ENCODE measurements around the gene PPP2R5C.

The PPP2R5C gene

GRCh38 chr14:101825797-101826196 lies 64.3 kb downstream of the PPP2R5C start:
- TF ChIP-seq CREB5 (CRISPR knock-in tag; IDR thresholded peaks at IDR 0.05; ENCODE audit: low read depth) (no peak), ZFP30 (CRISPR knock-in tag; IDR thresholded peaks at IDR 0.05) (no peak)
- ATAC-seq: no peak

GRCh38 chr14:101826351-101826750 lies 64.8 kb downstream of the PPP2R5C start:
- TF ChIP-seq SNAI2 (CRISPR knock-in tag; IDR thresholded peaks at IDR 0.05) (no peak), ESRRG (CRISPR knock-in tag; IDR thresholded peaks at IDR 0.05) (no peak), GLIS3 (CRISPR knock-in tag; IDR thresholded peaks at IDR 0.05) (no peak), BACH2 (CRISPR knock-in tag; IDR thresholded peaks at IDR 0.05; ENCODE audit: borderline replicate concordance) (no peak), CSDC2 (CRISPR knock-in tag; IDR thresholded peaks at IDR 0.05) (no peak), PATZ1 (CRISPR knock-in tag; IDR thresholded peaks at IDR 0.05; ENCODE audit: borderline replicate concordance) (no peak), TCF4 (CRISPR knock-in tag; IDR thresholded peaks at IDR 0.05; ENCODE audit: borderline replicate concordance) (no peak), ZNF70 (CRISPR knock-in tag; IDR thresholded peaks at IDR 0.05) (no peak), ARNTL (CRISPR knock-in tag; IDR thresholded peaks at IDR 0.05; ENCODE audit: borderline replicate concordance, low read depth) (no peak), PPARA (CRISPR knock-in tag; IDR thresholded peaks at IDR 0.05; ENCODE audit: borderline replicate concordance) (no peak)
- ATAC-seq: no peak

- no peak for TF ChIP-seq ZFP3 (CRISPR knock-in tag; IDR thresholded peaks at IDR 0.05)
- no peak for TF ChIP-seq ZNF565 (CRISPR knock-in tag; conservative IDR thresholded peaks at IDR 0.05; ENCODE audit: low read depth)
- no peak for TF ChIP-seq ESRRG (CRISPR knock-in tag; IDR thresholded peaks at IDR 0.05)
- TF ChIP-seq TOX (CRISPR knock-in tag; IDR thresholded peaks at IDR 0.05; ENCODE audit: borderline replicate concordance): no peak
- TF ChIP-seq ARNTL (CRISPR knock-in tag; IDR thresholded peaks at IDR 0.05; ENCODE audit: borderline replicate concordance, low read depth): no peak
- TF ChIP-seq PPARA (CRISPR knock-in tag; IDR thresholded peaks at IDR 0.05; ENCODE audit: borderline replicate concordance): no peak
- ATAC-seq: no peak
Measured at GRCh38 chr14:101827286-101827685, 65.8 kb downstream of the PPP2R5C start.

- no peak for TF ChIP-seq TSHZ2 (CRISPR knock-in tag; IDR thresholded peaks at IDR 0.05)
- TF ChIP-seq GLIS3 (CRISPR knock-in tag; IDR thresholded peaks at IDR 0.05): no peak
- no peak for ATAC-seq
Measured at GRCh38 chr14:101828046-101828445, 66.5 kb downstream of the PPP2R5C start.

- TF ChIP-seq PATZ1 (CRISPR knock-in tag; IDR thresholded peaks at IDR 0.05; ENCODE audit: borderline replicate concordance) (no peak), GLIS3 (CRISPR knock-in tag; IDR thresholded peaks at IDR 0.05) (no peak), ISL1 (CRISPR knock-in tag; IDR thresholded peaks at IDR 0.05) (no peak), TCF4 (CRISPR knock-in tag; IDR thresholded peaks at IDR 0.05; ENCODE audit: borderline replicate concordance) (no peak), ZNF565 (CRISPR knock-in tag; conservative IDR thresholded peaks at IDR 0.05; ENCODE audit: low read depth) (no peak), CSRNP3 (CRISPR knock-in tag; IDR thresholded peaks at IDR 0.05) (no peak), TSHZ2 (CRISPR knock-in tag; IDR thresholded peaks at IDR 0.05) (no peak), ZNF70 (CRISPR knock-in tag; IDR thresholded peaks at IDR 0.05) (no peak), ARNTL (CRISPR knock-in tag; IDR thresholded peaks at IDR 0.05; ENCODE audit: borderline replicate concordance, low read depth) (no peak)
- no peak for ATAC-seq
Measured at GRCh38 chr14:101830271-101830670, 68.8 kb downstream of the PPP2R5C start.

Data from SK-N-SH treated with all-trans-retinoic acid at 6 μM for 48 hours (cell line).